Measurements from ENCODE around the gene KIF2C.
A peak's percentile ranks its signal among the peaks of the same experiment; 100 is the strongest.
"Not testable (repeated sequence)": the region's sequence is repeated elsewhere in the genome, so short reads cannot be mapped to it uniquely, and the experiment has no call there.

The KIF2C gene

DNA sequence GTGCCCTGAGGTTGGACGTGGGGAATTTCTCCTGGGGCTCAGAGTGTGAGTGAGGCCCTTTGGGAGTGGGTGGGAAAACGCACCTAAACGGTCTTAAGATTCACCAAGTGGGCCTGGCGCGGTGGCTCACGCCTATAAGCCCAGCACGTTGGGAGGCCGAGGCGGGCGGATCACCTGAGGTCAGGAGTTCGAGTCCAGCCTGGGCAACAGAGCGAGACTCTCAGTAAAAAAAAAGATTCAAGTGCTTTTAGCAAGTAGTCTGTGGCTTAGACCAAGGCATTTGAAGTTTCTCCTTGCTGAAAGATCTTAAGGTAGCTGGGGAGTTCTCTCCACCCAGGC is 37.1 kb downstream of the KIF2C start:
- no peak for DNase-seq

DNA sequence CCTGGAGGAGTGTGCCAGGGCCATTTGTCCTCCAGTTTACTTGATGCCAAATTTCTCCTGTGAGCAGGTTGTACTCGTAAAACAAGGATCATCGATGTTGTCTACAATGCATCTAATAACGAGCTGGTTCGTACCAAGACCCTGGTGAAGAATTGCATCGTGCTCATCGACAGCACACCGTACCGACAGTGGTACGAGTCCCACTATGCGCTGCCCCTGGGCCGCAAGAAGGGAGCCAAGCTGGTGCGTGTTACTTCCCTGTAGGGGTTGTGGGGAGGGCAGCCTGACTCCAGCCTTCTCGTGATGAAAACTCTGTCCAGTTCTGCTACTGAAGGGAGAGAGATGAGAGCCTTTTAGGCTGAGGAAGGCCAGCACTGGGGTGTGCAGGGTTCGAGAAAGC is 37.9 kb downstream of the KIF2C start:
- no peak for DNase-seq

DNA sequence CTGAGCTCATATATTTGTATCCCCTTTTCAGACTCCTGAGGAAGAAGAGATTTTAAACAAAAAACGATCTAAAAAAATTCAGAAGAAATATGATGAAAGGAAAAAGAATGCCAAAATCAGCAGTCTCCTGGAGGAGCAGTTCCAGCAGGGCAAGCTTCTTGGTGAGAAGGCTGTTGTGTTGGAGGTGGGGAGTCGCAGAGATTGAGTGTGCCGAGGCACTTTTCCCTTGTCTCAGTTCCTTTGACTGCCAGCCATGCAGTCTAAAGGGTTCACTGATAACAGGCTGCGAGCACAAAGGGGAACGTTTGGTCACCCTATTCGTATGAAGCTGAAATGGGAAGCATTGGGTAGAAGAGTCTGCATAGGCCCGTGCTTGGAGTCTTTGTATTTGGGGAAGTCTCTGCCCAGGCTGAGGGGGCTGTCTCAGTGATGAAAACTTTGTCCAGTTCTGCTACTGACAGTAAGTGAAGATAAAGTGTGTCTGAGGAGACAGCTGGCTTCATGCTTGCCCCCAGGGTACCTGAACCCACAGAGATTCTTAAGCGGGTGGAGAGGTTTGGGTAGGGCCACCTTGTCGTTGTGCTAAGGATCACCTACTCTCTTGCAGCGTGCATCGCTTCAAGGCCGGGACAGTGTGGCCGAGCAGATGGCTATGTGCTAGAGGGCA is 38.5 kb downstream of the KIF2C start:
- no peak for DNase-seq

DNA sequence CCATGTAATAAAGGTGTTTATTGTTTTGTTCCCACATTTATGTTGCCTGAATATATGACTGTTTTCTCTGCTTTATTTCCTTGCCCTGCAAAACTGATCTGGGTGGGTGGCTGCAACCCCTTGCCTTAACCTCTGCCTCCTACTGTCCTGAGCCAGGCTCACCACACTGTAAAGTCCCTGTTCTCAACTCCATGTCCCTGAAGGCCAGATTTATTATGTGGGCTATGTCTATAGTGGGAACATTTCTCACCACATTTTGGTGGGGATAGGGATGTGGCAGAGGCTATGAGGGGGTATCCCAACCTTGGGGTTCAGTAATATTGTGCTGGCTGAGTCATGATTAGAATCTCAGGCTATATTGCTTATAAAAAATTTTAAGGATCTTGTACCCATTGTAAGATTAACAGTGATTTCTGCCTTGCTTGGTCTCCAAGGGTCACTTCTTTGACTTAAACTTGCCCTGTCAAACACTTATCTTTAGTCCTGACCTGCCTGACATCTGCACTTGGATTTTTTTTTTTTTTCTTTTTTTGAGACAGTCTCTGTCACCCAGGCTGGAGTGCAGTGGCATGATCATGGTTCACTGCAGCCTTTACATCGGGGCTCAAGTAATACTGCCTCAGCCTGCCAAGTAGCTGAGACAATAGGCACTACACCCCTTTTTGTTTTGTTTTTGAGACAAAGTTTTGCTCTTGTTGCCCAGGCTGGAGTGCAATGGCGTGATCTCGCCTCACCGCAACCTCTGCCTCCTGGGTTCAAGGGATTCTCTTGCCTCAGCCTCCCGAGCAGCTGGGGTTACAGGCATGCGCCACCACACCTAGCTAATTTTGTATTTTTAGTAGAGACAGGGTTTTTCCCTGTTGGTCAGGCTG is 39.3 kb downstream of the KIF2C start:
- no peak for DNase-seq

DNA sequence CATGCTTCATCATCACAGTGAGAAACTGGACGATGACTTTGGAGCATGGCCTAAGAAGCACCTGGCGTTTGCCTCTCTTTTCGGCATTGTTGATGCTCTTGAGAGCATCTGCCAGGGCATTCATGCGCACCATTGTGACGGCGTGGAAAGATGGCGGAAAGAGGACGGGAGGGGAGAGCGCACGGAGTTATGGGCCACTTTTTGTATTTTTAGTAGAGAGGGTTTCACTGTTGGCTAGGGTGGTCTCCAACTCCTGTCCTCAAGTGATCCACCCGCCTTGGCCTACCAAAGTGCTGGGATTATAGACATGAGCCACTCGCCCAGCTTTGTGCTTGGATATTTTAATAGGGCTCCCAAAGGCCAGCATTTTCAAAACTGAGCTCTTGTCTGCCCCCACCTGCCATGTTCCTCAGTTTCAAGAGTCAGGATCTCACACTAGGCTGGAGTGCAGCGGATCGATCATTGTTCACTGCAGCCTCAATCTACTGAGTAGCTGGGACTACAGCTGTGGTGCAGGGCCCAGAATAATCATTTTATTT is 41.0 kb downstream of the KIF2C start:
- DNase-seq, result no peak

DNA sequence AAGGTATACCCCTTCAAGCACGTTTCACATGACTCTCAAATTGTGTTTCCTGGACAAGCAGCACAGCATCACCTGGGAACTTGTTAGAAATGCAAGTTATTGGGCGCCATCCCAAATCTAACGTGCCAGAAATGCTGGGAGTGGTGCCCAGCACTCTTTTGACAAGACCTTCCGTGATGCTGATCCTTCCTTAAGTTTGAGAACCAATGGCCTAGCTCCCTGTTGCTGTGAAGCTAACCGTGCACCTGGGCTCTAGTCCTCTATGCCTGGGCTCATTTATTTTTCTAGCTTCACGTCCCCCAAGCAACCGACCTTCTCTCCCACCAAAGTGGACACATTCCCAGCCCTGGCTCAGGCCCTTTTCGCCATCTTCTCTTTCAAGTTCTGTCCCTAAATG is 44.1 kb downstream of the KIF2C start:
- no peak for DNase-seq

DNA sequence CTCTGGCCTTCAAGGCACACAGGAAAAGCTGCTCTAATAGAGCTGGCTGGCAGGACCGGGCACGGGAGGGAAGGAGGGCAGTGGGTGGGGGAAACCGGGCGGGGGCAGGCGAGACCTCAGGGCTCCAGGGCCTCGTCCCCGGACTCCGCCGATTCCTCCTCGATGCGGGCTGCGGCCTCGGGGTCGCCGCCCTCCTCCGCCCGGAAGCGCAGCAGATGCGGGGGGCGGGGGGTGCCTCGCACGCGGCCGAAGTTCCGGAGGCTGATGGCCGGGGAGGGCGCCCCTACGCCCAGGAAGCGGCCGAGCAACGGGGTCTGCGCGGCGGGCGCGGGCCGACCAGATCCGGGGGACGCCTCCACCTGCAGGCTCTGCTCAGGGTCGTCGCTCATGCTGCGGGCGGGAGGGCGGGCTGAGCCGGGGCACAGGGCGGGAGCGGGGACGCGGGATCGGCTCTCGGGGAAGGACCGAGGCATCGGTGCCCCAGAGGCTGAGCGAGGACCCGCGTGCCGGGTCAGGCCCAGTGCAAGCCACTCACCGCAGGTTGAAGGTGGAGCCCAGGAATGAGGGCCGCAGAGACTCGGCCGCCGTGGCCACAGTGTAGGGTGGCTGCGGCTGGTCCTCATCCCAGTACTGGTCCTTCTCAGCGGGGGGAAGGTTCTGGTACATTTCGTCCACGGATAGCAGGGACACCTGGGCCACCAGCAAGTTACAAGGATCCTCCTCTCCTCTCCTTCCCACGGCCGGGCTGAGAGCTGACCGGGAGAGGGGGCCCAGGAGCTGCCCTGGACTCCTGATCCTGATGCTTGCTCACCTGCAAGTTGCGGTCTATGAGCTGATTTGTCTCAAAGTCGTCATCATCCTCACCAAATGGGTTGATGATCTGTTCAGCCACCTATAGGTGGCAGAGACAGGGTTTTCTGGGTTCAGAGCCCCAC is 44.7 kb downstream of the KIF2C start:
- DNase-seq, result no peak

DNA sequence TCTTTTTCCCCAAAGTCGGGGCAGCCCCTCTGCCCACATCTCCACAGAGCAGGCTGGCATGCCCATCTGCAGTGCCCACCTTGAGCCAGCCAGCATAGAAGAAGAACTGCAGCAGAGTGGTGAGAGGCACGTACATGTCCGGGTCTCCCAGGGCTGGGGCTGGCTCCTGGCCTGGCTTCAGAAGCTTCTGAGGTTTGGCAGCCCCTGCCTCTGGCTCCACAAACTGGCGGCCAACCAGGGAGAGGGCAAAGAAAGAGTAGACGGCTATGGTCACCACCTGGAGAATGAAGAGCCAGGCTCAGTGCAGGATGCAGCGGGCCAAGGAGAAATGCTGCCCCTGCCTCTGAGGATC is 45.4 kb downstream of the KIF2C start:
- DNase-seq, result no peak

DNA sequence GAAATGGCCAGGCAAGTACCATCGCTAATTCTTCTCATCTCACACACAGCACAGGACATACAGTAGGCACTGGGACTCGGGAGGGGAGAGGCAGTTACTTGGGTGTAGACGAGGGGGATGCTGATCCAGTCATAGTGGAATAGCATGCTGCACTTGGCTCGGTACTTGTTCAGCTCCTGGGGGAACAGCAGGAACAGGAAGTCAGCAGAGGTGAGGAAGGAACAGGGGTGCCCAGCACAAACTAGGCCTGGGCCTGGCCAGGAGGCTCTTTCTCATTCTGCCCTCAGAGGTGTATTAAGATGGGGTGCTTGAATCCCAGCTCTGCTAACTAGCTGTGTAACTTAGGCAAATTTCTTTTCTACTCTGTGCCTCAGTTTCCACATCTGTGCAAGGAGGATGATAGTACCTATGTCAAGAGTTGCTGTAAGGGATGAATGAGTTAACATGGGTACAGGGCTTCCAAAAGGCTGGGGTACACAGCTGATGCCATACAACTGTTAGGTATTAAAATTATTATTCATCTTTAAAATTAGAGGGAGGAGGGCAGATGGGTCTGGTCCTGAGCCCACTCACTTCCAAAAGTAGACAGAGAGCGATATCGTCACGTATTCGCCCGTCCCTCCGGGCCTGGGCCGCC is 46.0 kb downstream of the KIF2C start:
- no peak for DNase-seq

DNA sequence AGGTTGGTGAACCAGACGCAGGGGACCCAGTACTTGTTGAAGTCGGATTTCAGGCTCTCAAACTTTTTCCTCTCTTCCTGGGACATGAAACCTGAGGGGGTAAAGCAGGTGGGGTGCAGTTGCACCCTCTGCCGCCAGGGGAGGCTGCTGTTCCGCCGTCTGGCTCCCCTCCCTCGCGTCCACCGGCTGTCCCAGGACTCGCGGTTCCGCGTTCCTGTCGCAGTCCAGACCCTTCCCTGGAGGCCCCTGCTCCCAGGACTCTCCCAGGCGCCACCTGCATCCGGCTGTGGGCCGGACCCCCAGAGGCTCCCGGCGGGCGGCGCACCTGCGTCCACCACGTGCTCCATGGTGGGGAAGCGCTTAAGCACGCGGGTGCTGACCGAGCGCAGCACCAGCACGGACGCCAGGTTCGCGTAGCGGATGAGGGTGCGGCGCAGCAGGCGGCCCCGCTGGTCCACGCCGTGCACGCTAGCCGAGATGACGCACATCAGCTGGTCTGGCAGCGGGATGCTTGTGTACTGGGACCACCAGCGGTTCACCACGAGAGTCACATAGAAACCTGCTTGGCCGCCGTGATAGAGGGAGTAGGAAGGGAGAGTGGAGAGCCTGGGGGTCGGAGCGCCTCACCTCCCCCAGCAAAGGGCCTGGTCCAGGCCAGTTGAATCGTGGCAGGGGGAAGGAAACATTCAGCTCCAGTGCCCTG is 46.7 kb downstream of the KIF2C start:
- DNase-seq, result peak; percentile 62

DNA sequence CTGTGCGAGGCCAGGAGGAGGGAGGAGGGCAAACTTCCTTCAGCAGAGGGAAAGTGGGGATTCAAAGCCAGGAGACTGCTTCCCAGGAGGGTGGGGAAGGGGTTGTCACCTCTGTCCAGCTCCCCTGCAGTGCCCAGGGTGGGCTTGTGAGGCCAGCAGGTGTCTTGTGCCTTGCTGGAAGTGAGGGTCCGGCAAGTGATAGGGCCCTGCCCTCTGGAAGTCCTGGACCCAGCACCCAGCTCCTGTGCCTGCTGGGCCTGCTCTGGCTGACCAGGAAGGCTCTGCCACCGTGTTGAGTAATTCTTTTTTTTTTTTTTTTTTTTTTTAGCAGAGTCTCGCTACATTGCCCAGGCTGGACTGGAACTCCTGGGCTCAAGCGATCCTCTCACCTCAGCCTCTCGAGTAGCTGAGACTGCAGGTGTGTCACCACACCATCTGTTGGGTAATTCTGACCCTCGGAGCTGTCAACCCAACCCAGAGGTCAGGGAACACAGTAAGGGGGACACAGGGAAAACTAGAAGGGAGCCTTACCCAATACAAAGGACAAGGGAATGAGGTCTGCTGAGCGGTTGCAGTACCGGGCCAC is 47.3 kb downstream of the KIF2C start:
- DNase-seq, result no peak

DNA sequence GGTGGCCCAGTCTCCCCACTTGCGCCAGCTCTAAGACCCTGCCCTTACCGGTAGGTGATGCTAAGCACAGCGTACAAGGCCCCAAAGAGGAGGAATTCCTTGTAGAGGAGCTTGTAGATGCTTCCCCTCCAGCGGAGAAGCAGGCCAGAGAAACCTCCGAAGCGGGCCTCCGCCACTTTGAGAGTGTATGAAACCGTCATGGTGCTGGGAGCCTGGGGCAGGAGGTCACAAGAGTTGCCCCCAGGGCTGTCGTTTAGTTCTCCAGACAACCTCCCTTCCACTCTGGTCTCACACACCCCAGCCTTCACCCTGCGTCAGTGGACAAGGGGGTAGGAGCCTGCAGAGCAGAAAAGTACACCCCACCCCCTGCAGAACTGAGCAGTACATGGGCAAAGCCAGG is 47.9 kb downstream of the KIF2C start:
- no peak for DNase-seq

DNA sequence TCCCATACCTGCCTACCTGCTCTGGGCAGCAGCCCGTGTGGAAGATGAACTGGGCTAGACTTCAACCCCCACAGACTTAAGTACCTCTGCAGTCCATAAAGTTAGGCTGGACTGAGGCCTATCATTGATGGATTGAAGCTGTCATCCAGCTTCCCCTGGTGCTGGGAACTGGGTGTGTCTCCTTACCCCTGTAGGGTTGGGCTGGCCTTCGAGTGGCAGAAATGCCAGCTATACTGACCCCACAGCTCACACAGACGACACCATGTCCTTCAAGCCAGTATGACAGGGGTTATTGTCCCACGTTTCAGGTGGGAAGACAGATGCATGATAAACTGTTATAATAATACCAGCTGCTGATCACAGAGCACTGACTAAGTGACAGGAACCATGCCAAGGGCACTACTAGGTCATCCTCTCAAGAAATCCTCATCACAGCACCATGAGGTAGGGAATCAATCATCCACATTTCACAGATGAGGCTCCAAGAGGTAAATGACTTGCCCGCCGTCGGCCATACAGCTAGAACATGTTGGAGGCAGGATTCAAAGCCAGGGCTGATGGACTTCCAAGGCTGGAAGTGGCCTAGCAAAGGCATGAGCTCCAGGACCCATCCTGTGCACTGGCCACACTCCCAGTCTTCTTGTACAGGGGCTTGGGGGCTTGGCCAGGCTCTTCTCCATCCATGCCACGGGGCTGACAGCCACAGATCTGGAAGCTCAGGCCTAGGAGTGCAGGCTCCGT is 48.7 kb downstream of the KIF2C start, which contains the start of gene BEST4:
TSS of gene BEST4 (minus strand) at position 51 of the 741 bp plus-strand sequence. CDS start 465 bp downstream, outside the sequence.
- DNase-seq, result no peak

DNA sequence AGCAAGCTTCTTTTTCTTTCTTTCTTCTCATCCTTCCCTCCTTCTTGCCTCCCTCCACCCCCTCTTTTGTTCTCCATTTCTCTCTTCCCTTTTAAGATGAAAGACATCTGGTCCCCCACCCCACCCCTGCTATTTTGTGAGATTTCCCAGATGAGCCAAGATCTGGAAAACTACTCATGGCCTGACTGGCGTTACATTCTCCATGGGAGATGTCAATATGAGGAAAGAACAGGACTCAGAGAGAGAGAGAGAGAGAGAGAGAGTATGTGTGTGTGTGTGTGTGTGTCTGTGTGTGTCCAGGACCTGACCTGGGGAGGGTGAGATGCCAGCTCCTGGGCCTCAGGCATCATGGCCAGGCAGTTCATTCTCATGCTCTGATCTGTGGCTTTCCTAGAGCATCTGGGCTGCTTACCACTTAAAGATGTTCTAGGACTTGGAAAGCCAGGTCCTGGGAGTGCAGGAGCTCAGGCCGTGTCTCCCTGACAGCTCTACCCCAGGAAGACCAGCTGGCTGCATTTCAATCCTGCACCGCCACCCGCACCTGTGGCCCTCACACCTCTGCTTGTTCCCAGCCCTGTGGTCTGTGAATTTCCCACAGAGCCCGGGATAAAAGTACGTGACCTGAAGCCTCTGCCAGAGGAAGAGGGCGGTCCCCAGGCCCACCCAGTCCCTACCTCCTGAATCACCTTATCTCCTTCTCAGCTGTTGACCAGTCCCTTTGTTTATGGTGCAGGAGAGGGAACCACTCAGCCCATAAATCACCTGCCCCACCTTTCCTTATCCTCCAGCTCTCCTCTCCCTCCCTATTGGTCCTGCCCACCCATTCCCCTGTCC is 51.5 kb downstream of the KIF2C start:
- no peak for DNase-seq

DNA sequence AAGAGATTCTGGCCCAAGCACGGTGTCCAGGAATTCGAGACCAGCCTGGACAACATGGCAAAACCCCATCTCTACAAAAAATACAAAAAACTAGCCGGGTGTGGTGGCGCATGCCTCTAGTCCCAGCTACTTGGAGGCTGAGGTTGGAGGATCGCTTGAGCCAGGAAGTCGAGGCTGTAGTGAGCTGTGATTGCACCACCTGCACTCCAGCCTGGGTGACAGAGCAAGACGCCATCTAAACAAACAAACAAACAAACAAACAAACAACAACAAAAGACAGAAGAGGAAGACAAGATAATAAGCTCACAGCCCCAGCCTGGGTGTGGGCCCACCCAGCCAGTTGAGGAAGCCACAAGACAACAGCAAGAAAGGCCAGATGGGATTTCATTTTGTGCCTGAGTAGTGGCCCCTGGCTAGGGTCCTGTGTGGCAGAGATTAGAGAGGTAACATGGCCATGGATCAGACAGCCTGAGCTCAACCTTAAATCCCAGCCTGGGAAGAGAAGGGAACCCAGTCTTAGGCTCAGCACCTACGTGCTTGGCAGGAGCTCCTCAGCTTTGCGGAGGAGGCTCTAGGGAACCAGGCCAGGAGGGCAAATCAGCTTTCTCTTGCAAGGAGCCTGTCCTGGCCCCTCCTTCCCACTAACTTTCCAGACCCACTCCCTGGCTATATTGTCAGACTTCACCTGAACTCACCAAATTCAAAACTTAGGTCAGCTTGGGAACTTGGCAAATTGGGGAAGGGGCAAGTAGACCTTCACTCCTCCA is 53.3 kb downstream of the KIF2C start:
- DNase-seq, result no peak

DNA sequence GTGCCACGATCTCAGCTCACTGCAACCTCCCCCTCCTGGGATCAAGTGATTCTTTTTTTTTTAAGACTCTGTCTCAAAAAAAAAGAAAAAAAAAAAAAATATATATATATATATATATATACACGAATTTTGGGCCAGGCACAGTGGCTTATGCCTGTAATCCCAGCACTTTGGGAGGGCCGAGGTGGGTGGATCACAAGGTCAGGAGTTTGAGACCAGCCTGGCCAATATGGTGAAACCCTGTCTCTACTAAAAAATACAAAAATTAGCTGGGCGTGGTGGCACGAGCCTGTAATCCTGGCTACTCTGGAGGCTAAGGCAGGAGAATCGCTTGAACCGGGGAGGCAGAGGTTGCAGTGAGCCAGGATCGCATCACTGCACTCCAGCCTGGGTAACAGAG is 58.2 kb downstream of the KIF2C start:
- not testable (repeated sequence) for DNase-seq

DNA sequence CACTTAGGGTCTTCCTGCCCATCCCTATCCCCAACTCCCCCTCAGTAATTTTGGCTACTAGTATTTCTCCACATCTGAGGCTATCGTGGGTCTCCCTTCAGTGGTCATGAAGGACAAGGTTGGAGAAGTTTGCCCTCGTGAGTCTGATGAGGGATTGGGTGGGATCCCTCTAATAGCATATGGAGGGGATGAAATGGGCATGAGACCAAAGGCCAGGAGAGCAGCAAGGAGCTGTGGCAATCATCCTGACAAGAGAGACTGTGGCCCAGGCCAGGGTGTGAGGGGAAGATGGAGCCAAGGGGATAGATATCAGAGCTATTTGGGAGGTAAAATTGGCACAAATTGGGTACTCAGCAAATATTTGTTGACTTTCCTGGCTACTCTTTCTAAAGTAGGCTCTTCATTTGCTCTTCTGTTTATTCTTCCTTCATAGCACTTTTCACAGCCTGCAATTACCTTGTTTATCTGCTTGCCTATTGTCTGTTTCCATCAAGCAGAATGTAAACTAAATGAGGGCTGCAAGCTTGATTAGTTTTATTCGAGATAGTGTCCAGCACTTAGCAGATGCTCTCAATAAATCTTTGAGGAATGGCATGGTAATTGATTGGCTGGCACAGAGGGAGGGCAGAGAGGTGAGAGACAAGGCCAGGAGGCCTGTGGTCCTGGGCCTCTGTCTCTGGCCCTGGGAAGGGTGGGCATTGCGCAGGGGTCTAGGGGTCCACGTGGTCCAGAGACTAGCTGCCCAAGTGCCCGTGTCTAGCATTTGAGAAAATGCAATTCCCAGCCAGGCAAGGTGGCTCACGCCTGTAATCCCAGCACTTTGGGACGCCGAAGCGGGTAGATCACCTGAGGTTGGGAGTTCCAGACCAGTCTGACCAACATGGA is 59.1 kb downstream of the KIF2C start:
- no peak for DNase-seq

Data from CD4-positive, alpha-beta T cell treated with Interleukin-4 for 4 hours (primary cell).